Gastroesophageal sphincter (tissue), 4 donors: ENCODE results near the gene PRDM16. TPM values are rescaled to one million over a fixed set of nuclear protein-coding genes. Genes with fewer than 3 reads are reported as not detected.

ENCODE experiments used
- ATAC-seq: fragments of 150-250 bp; one replicate; pipeline ENCODE4 v1.9.1; 2016; ENCODE audit warnings: mild to moderate bottlenecking, moderate library complexity
- H3K27ac ChIP-seq, 4 donors: fragments of 200-600 bp; sonication (generic) in 3 of 4; 1 replicate in 3 of 4; 2 replicates in 1 of 4; pipeline ENCODE4 v1.5.1; 2016 to 2019
- H3K27me3 ChIP-seq: fragments of 200-600 bp; sonication (generic); one replicate; pipeline ENCODE4 v1.5.1; 2019
- H3K36me3 ChIP-seq, 2 donors: fragments of 200-600 bp; sonication (generic); one replicate each; pipeline ENCODE4 v1.5.1; 2019; ENCODE audit warnings: control low read depth in 1 of 2
- H3K4me1 ChIP-seq, 3 donors: fragments of 200-600 bp; sonication (generic); 1 replicate in 2 of 3; 2 replicates in 1 of 3; pipeline ENCODE4 v1.5.1; 2016 to 2019; ENCODE audit warnings: control low read depth in 2 of 3
- H3K4me3 ChIP-seq, 2 donors: fragments of 200-600 bp; sonication (generic); one replicate each; pipeline ENCODE4 v1.5.1; 2019; ENCODE audit warnings: mild to moderate bottlenecking in 1 of 2, moderate library complexity in 1 of 2
- H3K9me3 ChIP-seq, 3 donors: fragments of 200-600 bp; sonication (generic); one replicate each; pipeline ENCODE4 v1.5.1; 2017 to 2019; ENCODE audit warnings: control low read depth in 2 of 3
- EP300 ChIP-seq: sonication (generic); formaldehyde crosslinking; IDR thresholded peaks from one replicate; pipeline ENCODE4 v1.6.1; 2017; ENCODE audit warnings: antibody characterized with exemption, mild to moderate bottlenecking
- POLR2A ChIP-seq, 2 donors: fragments of 450-650 bp; IDR thresholded peaks; one replicate each; pipeline ENCODE4 v1.6.1; 2017; ENCODE audit warnings: antibody characterized with exemption in 2 of 2, mild to moderate bottlenecking in 2 of 2, moderate library complexity in 1 of 2
- POLR2AphosphoS5 ChIP-seq: sonication (generic); formaldehyde crosslinking; IDR thresholded peaks from one replicate; pipeline ENCODE4 v1.6.1; 2017; ENCODE audit warnings: antibody characterized with exemption
- WGBS, 2 donors: methylation state at CpG; one replicate each; pipeline ENCODE4 v1.1.5; 2018; ENCODE audit warnings: low coverage in 1 of 2; 5-methylcytosine and 5-hydroxymethylcytosine counted together
- total RNA-seq, 4 donors: library from RNA; depleted of rRNA; stranded (reverse); fragments of >200 nt; gene quantifications; one replicate each; pipeline ENCODE4 v1.1.0, GENCODE V29; 2016
- TF ChIP-seq, protein P1 (sequence below), 4 experiments: fragments of 200-600 bp in 2 of 4; fragments of 450-650 bp in 2 of 4; sonication (generic) in 1 of 4; IDR thresholded peaks; one replicate each; pipeline ENCODE4 v1.5.1; 2017 to 2019; ENCODE audit warnings: antibody characterized with exemption in 4 of 4, mild to moderate bottlenecking in 2 of 4, moderate library complexity in 2 of 4

The PRDM16 gene
- total RNA-seq, 4 donors from 2014 or later, result 1.1 to 3.4 (median 1.6) TPM

DNA sequence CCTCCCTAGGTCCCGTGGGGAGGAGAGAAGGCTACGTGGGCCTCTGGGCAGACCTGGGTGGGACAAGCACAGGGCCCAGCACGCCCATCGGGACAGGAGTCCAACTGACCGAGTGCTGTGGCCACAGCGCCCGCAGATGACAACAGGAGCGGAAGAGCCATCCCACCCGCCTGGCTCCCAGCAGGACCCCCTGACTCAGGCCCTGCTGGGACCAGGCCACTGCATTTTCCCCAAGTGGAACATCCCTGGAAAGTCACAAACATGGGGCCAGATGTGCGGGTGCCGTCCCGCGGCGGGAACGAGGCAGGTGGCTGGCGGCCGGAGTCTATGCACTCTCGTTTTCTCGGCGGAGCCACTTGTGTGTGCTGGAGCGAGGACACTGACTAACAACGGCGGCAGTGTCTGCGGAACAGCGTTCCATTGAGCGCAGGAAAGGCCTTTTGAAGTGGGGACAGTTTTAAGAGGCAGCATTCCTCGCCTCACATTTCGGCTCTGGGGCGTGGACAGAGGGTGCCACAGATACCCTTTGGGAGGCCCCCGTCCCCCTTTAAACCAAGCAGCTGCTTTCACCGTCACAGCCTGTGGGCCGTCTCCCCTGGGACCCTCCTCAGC, 291.7 kb downstream of the PRDM16 start:
- WGBS, 2 donors, result 80 to 88% methylated on average over 1 to 8 of the region's 32 CpGs
- no peak overlapping the region for H3K4me3 ChIP-seq
- no peak for TF ChIP-seq EP300
- TF ChIP-seq POLR2A (IDR thresholded peaks at IDR 0.05), result no peak
- peaks cover 40% of the 10 kb centered on the region for H3K27me3 ChIP-seq
- no peaks in the 10 kb centered on the region for H3K9me3 ChIP-seq
- H3K27ac ChIP-seq, result no peak overlapping the region
- H3K36me3 ChIP-seq, result no peaks in the 10 kb centered on the region
- H3K4me1 ChIP-seq, result peaks cover 0 to 17% (median 0%) of the 10 kb centered on the region in 3 donors
- ATAC-seq, result no peak

DNA sequence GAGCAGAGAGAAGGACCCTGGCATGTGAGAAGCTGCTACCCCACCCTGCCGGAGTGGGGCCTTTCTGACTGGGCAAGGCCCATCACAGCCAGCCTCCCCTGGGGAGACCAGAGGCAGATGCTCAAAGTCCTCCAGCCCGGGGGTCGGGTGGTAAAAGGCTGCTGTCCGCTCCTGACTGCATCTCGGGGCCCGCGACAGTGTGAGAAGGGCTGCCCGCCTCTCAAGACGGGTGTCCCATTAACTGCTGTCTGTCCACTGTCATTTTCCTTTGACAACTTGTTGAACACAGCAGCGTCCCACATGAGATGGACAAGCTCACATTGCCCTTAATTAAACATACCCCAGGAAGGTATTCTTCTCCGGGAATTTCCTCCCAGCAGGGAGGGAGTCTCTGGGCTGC, 294.0 kb downstream of the PRDM16 start:
- peaks cover 37% of the 10 kb centered on the region for H3K27me3 ChIP-seq
- H3K4me1 ChIP-seq, result peaks cover 0 to 28% (median 0%) of the 10 kb centered on the region in 3 donors
- no peaks in the 10 kb centered on the region for H3K9me3 ChIP-seq
- no peaks in the 10 kb centered on the region for H3K36me3 ChIP-seq
- H3K4me3 ChIP-seq, result no peak overlapping the region
- no peak for TF ChIP-seq EP300
- TF ChIP-seq, protein P1, sequence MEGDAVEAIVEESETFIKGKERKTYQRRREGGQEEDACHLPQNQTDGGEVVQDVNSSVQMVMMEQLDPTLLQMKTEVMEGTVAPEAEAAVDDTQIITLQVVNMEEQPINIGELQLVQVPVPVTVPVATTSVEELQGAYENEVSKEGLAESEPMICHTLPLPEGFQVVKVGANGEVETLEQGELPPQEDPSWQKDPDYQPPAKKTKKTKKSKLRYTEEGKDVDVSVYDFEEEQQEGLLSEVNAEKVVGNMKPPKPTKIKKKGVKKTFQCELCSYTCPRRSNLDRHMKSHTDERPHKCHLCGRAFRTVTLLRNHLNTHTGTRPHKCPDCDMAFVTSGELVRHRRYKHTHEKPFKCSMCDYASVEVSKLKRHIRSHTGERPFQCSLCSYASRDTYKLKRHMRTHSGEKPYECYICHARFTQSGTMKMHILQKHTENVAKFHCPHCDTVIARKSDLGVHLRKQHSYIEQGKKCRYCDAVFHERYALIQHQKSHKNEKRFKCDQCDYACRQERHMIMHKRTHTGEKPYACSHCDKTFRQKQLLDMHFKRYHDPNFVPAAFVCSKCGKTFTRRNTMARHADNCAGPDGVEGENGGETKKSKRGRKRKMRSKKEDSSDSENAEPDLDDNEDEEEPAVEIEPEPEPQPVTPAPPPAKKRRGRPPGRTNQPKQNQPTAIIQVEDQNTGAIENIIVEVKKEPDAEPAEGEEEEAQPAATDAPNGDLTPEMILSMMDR (IDR thresholded peaks at IDR 0.05), result no peak
- TF ChIP-seq POLR2AphosphoS5, result no peak
- no peak for TF ChIP-seq POLR2A (IDR thresholded peaks at IDR 0.05)
- WGBS, 2 donors, result 100% methylated on average over 2 of the region's 11 CpGs; no CpG with 5 or more reads in 1 of the 2 donors
- no peak for ATAC-seq
- no peak overlapping the region for H3K27ac ChIP-seq

DNA sequence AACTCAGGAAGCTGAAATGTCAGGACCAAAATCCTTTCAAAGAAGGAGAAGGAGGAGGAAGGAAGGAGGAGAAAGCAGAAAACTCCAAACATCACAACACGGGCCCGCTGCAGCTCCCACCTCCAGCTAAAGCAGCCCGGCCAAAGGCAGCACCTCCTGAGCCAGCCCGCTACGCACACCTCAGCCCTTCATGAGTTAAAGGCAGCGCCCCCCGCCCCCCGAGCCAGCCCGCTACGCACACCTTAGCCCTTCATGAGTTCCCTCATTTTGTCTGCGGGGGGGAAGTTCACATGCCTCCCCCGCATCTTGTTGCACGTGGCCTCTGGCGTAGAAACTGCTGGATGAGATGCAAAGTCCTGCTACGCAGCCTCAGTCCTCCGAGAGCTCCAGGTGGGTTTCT, 294.8 kb downstream of the PRDM16 start:
- no peak for ATAC-seq
- no peak for TF ChIP-seq EP300
- TF ChIP-seq, protein P1 (IDR thresholded peaks at IDR 0.05), result no peak
- no peak for TF ChIP-seq POLR2AphosphoS5
- no peak for TF ChIP-seq POLR2A (IDR thresholded peaks at IDR 0.05)
- Histone ChIP-seq H3K4me3 (no peak overlapping the region), H3K27ac (no peak overlapping the region), H3K4me1 (peaks cover 0 to 35% (median 3%) of the 10 kb centered on the region in 3 donors), H3K27me3 (peaks cover 34% of the 10 kb centered on the region), H3K36me3 (no peaks in the 10 kb centered on the region), H3K9me3 (no peaks in the 10 kb centered on the region)
- 88 to 100% methylated on average over 2 to 5 of the region's 16 CpGs for WGBS, 2 donors

DNA sequence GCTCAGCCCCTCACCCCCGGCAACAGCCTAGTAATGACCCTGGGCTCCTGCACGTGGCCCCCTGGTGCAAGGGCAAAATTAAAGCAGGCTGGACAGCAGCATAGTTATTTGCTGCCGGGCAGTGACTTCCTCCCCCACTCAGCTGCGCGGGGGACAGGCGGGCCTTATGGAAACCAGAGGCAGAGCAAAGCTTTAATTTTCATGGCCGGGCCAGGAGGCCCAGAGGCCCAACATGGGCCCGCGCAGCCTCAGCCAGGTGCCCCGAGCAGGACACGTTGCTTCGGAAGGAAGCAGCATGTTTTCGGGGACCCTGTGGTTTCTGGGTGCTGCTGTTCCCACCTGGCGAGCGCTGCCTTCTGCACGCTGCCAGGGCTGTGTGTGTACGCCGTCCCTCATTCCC, 295.5 kb downstream of the PRDM16 start:
- ATAC-seq, result no peak
- no peaks in the 10 kb centered on the region for H3K9me3 ChIP-seq
- no peak overlapping the region for H3K27ac ChIP-seq
- H3K36me3 ChIP-seq, result no peaks in the 10 kb centered on the region
- peaks cover 26% of the 10 kb centered on the region for H3K27me3 ChIP-seq
- TF ChIP-seq POLR2AphosphoS5 (no peak), EP300 (no peak), POLR2A (IDR thresholded peaks at IDR 0.05) (no peak)
- TF ChIP-seq, protein P1 (IDR thresholded peaks at IDR 0.05), result no peak
- no peak overlapping the region for H3K4me3 ChIP-seq
- WGBS, 2 donors, result no CpG with 5 or more reads among the region's 18 CpGs
- H3K4me1 ChIP-seq, result peaks cover 0 to 43% (median 8%) of the 10 kb centered on the region in 3 donors

DNA sequence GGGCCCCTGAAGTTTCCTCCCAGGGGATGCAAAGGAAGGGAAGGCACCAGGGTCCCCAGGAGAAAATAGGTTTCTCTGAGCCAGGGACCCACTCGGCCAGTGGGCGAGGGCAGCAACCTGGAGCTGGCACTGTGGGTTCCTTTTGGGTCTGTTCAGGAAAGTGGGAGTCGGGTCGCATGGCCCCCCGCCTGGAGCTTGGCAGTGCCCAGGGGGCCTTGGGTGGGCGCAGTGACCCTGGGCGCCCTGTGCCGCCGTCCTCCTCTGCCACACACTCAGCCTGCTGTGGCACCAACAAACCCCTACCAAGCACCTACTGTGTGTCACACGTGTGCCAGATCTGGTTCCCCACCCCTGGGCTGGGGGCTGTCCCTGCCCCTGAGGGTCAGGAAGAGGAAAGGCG, 296.0 kb downstream of the PRDM16 start:
- 40% methylated on average over 1 of the region's 11 CpGs; no CpG with 5 or more reads in 1 of the 2 donors for WGBS, 2 donors
- no peak overlapping the region for H3K27ac ChIP-seq
- TF ChIP-seq, protein P1 (IDR thresholded peaks at IDR 0.05), result no peak
- TF ChIP-seq POLR2AphosphoS5, result no peak
- TF ChIP-seq POLR2A (IDR thresholded peaks at IDR 0.05), result no peak
- TF ChIP-seq EP300, result no peak
- H3K27me3 ChIP-seq, result peaks cover 22% of the 10 kb centered on the region
- no peak for ATAC-seq
- H3K4me3 ChIP-seq, result no peak overlapping the region
- no peaks in the 10 kb centered on the region for H3K36me3 ChIP-seq
- H3K4me1 ChIP-seq, result peaks cover 0 to 47% (median 9%) of the 10 kb centered on the region in 3 donors
- no peaks in the 10 kb centered on the region for H3K9me3 ChIP-seq
